Measurements from ENCODE around the gene UBE2H.

DNA sequence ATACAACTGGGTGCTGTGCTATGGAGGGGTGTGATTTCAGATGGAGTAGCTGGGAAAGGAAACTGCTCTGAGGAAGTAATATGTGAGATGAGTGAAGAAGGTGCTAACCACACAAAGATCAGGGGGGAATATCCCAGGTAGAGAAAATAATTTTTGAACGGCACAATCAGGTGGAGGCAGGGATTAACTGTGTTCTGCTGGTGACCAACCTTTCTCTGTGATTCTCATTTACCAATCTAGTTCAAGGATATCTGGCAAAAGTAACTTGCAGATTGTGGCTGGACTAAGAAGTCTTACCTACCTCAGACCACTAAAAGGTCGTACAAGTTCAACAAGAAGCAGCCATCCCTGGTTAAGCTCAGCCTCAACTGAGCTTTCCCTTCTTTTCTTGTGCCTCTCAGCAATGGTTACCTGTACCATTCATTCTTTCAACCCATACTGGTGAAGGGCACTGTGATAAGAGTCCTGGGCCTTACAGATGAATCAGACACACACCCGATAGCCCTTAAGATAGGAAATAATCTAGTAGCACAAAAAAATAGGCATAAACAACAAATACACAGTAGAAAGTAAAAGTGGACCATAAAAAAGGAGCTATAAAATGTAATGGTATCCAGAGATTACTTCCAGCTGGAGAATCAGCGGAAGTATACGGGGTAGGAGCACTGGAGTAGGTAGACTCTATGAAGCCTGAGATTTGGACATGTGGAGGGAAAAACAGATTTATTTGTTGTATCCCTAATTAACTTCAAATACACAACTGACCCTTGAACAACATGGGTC is 96.6 kb downstream of the UBE2H start:
- TF ChIP-seq, protein P1, sequence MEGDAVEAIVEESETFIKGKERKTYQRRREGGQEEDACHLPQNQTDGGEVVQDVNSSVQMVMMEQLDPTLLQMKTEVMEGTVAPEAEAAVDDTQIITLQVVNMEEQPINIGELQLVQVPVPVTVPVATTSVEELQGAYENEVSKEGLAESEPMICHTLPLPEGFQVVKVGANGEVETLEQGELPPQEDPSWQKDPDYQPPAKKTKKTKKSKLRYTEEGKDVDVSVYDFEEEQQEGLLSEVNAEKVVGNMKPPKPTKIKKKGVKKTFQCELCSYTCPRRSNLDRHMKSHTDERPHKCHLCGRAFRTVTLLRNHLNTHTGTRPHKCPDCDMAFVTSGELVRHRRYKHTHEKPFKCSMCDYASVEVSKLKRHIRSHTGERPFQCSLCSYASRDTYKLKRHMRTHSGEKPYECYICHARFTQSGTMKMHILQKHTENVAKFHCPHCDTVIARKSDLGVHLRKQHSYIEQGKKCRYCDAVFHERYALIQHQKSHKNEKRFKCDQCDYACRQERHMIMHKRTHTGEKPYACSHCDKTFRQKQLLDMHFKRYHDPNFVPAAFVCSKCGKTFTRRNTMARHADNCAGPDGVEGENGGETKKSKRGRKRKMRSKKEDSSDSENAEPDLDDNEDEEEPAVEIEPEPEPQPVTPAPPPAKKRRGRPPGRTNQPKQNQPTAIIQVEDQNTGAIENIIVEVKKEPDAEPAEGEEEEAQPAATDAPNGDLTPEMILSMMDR (IDR thresholded peaks at IDR 0.05; ENCODE audit: insufficient read depth, low read depth, low read length): no peak
- no peak for TF ChIP-seq EZH2 (IDR thresholded peaks at IDR 0.05; ENCODE audit: insufficient read depth, low read length)
